ENCODE measurements around the gene MYADM.
"Not testable (repeated sequence)": the region's sequence is repeated elsewhere in the genome, so short reads cannot be mapped to it uniquely, and the experiment has no call there.

The MYADM gene

DNA sequence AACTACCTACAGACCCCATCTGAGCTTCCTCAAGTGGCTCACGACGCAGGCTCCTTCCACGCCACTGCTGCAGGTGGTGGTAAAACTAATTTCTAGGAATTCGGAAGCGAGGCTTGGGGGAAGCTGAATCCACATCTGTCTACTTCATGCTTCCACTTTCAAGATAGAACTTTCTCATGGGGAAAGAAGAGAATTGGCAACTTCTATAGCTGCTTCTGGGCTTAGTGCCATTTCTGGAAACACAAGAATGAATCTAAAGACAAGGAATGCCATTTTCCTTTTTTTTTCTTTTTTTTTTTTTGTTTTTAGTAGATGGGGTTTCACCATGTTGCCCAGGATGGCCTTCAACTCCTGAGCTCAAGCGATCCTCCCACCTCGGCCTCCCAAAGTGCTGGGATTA lies 40.8 kb upstream of the MYADM start:
- Histone ChIP-seq H3K27me3 (replicated peaks; ENCODE audit: control insufficient read depth, insufficient read depth, low read length) (no peaks in the 10 kb centered on the region), H3K4me3 (replicated peaks; ENCODE audit: low read depth, low read length) (no peak overlapping the region), H3K36me3 (ENCODE audit: control insufficient read depth, insufficient read depth, low read length) (no peaks in the 10 kb centered on the region)
- TF ChIP-seq, protein P1, sequence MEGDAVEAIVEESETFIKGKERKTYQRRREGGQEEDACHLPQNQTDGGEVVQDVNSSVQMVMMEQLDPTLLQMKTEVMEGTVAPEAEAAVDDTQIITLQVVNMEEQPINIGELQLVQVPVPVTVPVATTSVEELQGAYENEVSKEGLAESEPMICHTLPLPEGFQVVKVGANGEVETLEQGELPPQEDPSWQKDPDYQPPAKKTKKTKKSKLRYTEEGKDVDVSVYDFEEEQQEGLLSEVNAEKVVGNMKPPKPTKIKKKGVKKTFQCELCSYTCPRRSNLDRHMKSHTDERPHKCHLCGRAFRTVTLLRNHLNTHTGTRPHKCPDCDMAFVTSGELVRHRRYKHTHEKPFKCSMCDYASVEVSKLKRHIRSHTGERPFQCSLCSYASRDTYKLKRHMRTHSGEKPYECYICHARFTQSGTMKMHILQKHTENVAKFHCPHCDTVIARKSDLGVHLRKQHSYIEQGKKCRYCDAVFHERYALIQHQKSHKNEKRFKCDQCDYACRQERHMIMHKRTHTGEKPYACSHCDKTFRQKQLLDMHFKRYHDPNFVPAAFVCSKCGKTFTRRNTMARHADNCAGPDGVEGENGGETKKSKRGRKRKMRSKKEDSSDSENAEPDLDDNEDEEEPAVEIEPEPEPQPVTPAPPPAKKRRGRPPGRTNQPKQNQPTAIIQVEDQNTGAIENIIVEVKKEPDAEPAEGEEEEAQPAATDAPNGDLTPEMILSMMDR (IDR thresholded peaks at IDR 0.05; ENCODE audit: insufficient read depth, low read length, poor library complexity, severe bottlenecking): no peak
- DNase-seq (ENCODE audit: extremely low read depth, insufficient read length): no peak

GRCh38 chr19:53828531-53828930 lies 39.2 kb upstream of the MYADM start:
- no peaks in the 10 kb centered on the region for H3K36me3 ChIP-seq (ENCODE audit: control insufficient read depth, insufficient read depth, low read length)
- H3K4me3 ChIP-seq (replicated peaks; ENCODE audit: low read depth, low read length): no peak overlapping the region
- DNase-seq (ENCODE audit: extremely low read depth, insufficient read length): no peak
- TF ChIP-seq, protein P1 (IDR thresholded peaks at IDR 0.05; ENCODE audit: insufficient read depth, low read length, poor library complexity, severe bottlenecking): no peak
- H3K27me3 ChIP-seq (replicated peaks; ENCODE audit: control insufficient read depth, insufficient read depth, low read length): no peaks in the 10 kb centered on the region

- DNase-seq (ENCODE audit: extremely low read depth, insufficient read length); H3K27me3 ChIP-seq (replicated peaks; ENCODE audit: control insufficient read depth, insufficient read depth, low read length); H3K4me3 ChIP-seq (replicated peaks; ENCODE audit: low read depth, low read length); H3K36me3 ChIP-seq (ENCODE audit: control insufficient read depth, insufficient read depth, low read length): not testable (repeated sequence)
Measured at GRCh38 chr19:53832861-53833260, 34.8 kb upstream of the MYADM start.

DNA sequence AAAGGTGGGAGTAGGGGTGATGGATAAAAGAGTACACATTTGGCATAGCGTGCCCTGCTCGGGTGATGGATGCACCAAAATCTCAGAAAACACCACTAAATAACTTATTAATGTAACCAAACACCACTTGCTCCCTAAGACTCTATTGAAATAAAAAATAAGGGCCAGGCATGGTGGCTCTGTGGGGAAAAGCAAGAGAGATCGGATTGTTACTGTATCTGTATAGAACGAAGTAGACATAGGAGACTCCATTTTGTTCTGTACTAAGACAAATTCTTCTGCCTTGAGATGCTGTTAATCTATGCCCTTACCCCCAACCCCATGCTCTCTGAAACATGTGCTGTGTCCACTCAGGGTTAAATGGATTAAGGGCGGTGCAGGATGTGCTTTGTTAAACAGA lies 29.2 kb upstream of the MYADM start:
- H3K4me3 ChIP-seq (replicated peaks; ENCODE audit: low read depth, low read length); H3K27me3 ChIP-seq (replicated peaks; ENCODE audit: control insufficient read depth, insufficient read depth, low read length); DNase-seq (ENCODE audit: extremely low read depth, insufficient read length); H3K36me3 ChIP-seq (ENCODE audit: control insufficient read depth, insufficient read depth, low read length): not testable (repeated sequence)

GRCh38 chr19:53840241-53840640 lies 27.4 kb upstream of the MYADM start:
- H3K36me3 ChIP-seq (ENCODE audit: control insufficient read depth, insufficient read depth, low read length); H3K4me3 ChIP-seq (replicated peaks; ENCODE audit: low read depth, low read length); DNase-seq (ENCODE audit: extremely low read depth, insufficient read length); H3K27me3 ChIP-seq (replicated peaks; ENCODE audit: control insufficient read depth, insufficient read depth, low read length): not testable (repeated sequence)

DNA sequence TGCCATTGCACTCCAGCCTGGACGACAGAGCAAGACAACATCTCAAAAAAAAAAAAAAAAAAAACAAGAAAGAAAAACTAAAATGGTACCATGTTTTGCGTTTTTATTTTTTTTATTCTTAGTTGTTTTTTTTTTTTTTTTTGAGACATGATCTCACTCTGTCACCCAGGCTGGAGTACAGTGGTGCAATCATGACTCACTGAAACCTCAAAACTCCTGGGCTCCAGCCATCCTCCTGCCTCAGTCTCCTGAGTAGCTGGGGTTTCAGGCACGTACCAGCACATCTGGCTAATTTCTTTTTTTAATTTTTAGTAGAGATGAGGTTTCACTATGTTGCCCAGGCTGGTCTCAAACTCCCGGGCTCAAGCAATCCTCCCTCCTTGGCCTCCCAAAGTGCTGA lies 26.8 kb upstream of the MYADM start:
- DNase-seq (ENCODE audit: extremely low read depth, insufficient read length); H3K27me3 ChIP-seq (replicated peaks; ENCODE audit: control insufficient read depth, insufficient read depth, low read length); H3K4me3 ChIP-seq (replicated peaks; ENCODE audit: low read depth, low read length); H3K36me3 ChIP-seq (ENCODE audit: control insufficient read depth, insufficient read depth, low read length): not testable (repeated sequence)

DNA sequence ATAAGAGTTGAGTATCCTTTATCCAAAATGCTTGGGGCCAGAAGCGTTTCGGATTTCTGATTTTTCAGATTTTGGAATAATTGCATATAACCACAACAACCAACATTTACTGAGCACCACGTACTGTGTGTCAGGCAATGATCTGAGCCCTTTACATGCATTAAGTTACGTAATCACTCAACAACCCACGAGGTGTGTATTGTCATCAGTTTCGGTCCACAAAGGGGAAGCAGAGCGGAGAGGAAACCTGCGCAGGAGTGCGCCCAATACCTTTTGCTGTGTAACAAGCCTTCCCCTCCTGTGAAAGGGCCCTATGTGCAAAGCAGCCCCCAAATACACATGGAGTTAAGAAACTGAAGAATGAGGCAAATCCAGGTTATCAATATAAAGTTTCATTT lies 22.8 kb upstream of the MYADM start:
- TF ChIP-seq, protein P1 (IDR thresholded peaks at IDR 0.05; ENCODE audit: insufficient read depth, low read length, poor library complexity, severe bottlenecking): no peak
- H3K36me3 ChIP-seq (ENCODE audit: control insufficient read depth, insufficient read depth, low read length): no peaks in the 10 kb centered on the region
- DNase-seq (ENCODE audit: extremely low read depth, insufficient read length): no peak
- no peaks in the 10 kb centered on the region for H3K27me3 ChIP-seq (replicated peaks; ENCODE audit: control insufficient read depth, insufficient read depth, low read length)
- H3K4me3 ChIP-seq (replicated peaks; ENCODE audit: low read depth, low read length): no peak overlapping the region

DNA sequence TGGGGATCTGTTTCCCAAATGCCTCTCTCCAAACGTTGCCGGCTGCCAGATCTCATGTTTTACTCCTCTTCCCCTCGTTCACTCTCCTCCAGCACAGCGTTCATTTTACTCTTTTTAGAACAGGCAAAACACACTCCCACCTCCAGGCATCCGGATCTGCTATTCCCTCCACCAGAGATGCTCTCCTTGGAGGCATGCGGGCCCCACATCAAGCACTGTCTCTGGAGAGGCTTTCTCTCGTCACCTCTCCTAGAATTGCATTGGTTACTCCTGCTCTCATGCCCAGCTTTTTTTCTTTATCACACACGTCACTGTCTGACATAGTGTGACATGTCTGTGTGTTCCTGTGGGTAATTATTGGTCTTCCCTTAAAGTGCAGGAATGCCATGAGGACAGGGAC lies 20.1 kb upstream of the MYADM start:
- Histone ChIP-seq H3K36me3 (ENCODE audit: control insufficient read depth, insufficient read depth, low read length) (no peaks in the 10 kb centered on the region), H3K4me3 (replicated peaks; ENCODE audit: low read depth, low read length) (no peak overlapping the region), H3K27me3 (replicated peaks; ENCODE audit: control insufficient read depth, insufficient read depth, low read length) (no peaks in the 10 kb centered on the region)
- DNase-seq (ENCODE audit: extremely low read depth, insufficient read length): no peak
- TF ChIP-seq, protein P1 (IDR thresholded peaks at IDR 0.05; ENCODE audit: insufficient read depth, low read length, poor library complexity, severe bottlenecking): no peak

Measured in GM06990 (cell line).